Stimulated activated CD8-positive, alpha-beta memory T cell treated with anti-CD3 and anti-CD28 coated beads, Interleukin-2, amount 100 ng/mL, for 48 hours (primary cell): ENCODE results near the gene ENTHD1.

Source experiments
- DNase-seq, 2 donors: peaks; one replicate each; pipeline ENCODE4 v3.0.0-alpha.2; 2020; ENCODE audit warnings: low read depth in 2 of 2

The ENTHD1 gene

GRCh38 chr22:39713799-39714290 lies 179.7 kb downstream of the ENTHD1 start:
- DNase-seq, result no peak

- no peak for DNase-seq
Observed at GRCh38 chr22:39712751-39713525, 180.6 kb downstream of the ENTHD1 start.

GRCh38 chr22:39712081-39712480 lies 181.5 kb downstream of the ENTHD1 start:
- DNase-seq, result no peak

DNA sequence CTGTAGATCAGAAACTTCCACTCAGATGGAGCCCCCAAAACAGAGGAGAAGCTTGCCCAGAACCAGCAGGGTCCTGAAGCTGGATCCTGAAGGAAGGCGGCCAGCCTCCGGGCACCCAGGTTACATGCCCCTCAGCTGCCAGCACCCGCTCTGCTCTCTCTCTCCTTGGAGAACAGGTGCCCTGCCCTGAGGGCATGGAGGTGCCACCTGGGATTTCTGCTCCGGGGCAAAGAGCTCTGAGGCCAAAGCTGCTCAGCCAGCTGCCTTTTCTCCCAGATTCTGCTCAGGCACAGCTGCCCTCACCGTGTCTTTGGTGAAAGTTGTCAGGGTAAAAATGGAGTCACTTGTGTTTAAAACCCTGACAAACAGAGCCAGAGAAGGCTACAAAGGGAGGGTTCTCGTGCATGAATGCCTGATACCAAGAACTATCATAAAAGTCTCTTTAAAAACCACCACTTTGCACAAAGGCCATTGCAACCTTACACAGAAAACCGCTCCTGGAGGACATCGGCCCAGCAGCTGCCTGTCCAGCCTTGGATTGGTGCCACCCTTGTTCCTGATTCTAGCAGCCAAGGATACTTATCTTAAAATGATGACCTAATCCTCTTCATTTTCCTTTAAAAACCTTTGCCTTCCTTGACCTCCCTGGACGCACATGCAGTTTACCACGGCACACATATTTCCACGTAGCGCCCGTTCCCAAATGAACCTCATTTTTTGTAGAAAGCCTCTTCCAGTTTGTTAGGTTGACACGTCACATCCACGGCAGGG lies 183.0 kb downstream of the ENTHD1 start:
- DNase-seq, result no peak

DNA sequence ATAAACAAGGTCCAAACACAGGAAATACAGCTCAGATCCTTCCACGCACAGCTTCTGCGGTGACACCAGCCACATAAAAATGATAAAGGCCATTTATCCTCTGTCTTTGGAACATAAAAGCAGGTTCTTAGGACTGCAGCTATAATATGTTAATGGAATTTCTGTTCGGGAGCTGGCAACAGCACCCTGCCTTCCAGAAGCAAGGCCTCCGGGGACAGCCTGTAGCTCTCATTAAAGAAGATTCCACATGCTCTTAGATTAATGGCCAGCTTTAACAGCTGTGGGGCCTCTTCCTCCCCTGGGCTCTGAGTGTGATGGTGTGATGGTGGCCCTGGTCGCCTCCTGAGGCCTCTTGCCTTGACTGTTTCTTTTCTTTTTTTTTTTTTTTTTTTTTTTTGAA lies 185.7 kb downstream of the ENTHD1 start:
- DNase-seq, result no peak

GRCh38 chr22:39707351-39707750 lies 186.2 kb downstream of the ENTHD1 start:
- DNase-seq, result no peak

GRCh38 chr22:39706376-39707140 lies 187.0 kb downstream of the ENTHD1 start:
- DNase-seq, result no peak

- DNase-seq, result no peak
Observed at GRCh38 chr22:39705386-39705785, 188.2 kb downstream of the ENTHD1 start.

- DNase-seq, result no peak
Observed at GRCh38 chr22:39703928-39704639, 189.5 kb downstream of the ENTHD1 start.

DNA sequence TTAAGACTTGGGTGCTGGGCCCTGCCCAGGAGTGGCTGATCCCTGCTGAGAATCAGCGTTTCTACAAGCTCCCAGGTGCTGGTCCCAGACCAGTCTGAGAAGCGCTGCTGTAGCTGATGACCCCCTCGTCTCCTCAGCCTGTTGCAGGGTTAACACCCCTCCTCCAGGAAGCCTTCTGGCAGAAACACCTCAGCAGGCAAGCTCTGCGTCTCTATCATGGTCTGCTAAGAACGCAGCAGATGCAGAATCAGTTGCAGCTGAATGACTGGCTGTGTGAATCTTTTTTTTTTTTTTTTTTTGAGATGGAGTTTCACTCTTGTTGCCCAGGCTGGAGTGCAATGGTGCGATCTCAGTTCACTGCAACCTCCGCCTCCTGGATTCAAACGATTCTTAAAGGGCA lies 190.5 kb downstream of the ENTHD1 start:
- no peak for DNase-seq

DNA sequence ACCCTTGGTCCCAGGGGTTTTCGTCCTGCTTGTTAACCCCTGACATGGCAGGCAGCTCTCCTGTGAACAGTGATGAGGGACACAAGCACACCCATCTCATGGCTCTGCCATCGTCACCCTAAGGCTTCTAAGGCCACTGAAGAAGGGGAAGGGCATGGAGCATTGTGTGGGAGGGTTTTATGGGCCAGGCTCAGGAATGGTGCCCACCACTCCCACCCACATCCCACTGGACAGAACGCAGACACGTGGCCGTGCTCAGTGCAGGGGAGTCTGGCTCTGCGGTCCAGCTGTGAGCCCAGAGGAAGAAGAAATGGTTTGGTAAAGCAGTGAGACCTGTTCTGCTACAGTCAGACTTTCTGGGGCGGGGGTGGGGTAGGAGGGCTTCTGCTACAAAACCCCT lies 193.0 kb downstream of the ENTHD1 start:
- no peak for DNase-seq

DNA sequence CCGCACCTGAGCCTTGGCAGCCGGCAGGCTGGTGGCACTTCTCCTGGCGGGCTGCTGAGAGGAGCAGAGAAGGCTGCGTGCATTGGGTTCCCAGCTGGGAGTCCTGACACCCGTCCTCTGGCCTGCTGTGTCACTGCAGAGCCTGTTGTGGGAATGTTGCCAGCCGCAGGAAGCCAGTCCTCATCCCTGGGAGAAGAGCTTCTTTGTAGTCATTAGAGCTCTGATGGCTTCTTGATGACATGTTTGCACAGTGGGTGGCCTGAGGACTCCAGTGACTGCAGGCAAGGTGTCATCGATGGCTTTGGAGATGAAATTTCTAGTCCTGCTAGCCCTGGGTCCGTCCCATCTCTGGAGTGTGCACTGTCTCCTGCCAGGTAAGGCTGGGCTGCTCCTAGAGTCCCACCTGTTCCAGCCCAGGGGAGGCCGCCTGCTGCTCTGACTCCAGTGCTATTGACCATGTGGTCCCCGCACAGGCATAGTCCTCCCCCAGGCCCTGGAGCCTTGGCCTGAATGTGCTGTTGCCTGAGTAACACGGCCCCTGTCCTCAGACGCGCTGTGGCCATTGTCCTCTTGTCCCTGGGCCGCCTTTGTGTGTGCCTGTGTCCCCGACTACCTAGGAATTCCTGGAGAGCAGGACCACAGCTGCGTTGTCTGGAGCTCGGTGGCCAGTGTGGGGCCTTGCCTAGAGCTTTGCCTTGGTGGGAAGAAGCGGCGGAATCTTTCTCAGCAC lies 193.8 kb downstream of the ENTHD1 start:
- DNase-seq, result no peak

- no peak for DNase-seq
Observed at GRCh38 chr22:39697790-39698430, 195.7 kb downstream of the ENTHD1 start.

- DNase-seq, result no peak
Observed at GRCh38 chr22:39693943-39694500, 199.5 kb downstream of the ENTHD1 start.
